Colonic mucosa (tissue), 4 donors: ENCODE data around the gene TPM3. TPM values are rescaled to one million over a fixed set of nuclear protein-coding genes. Genes with fewer than 3 reads are reported as not detected.

ENCODE experiments used
- DNase-seq: peaks from one replicate; pipeline ENCODE4 v3.0.0-alpha.2; 2020
- H3K27ac ChIP-seq: fragments of 200-600 bp; one replicate; pipeline ENCODE4 v1.8.0; 2021
- H3K27me3 ChIP-seq: fragments of 200-600 bp; one replicate; pipeline ENCODE4 v1.8.0; 2021
- H3K36me3 ChIP-seq: fragments of 200-600 bp; one replicate; pipeline ENCODE4 v1.8.0; 2021
- H3K4me1 ChIP-seq: fragments of 200-600 bp; one replicate; pipeline ENCODE4 v1.8.0; 2021; ENCODE audit warnings: mild to moderate bottlenecking
- H3K4me3 ChIP-seq: fragments of 200-600 bp; one replicate; pipeline ENCODE4 v1.8.0; 2021
- H3K9ac ChIP-seq, 2 donors: one replicate each; pipeline ENCODE4 v1.7.0; 2013; ENCODE audit warnings: control low read depth in 2 of 2, low read depth in 2 of 2, low read length in 2 of 2
- H3K9me3 ChIP-seq: fragments of 200-600 bp; one replicate; pipeline ENCODE4 v1.8.0; 2021
- intact Hi-C: fragments of 100-400 bp; cut with DNase I; formaldehyde crosslinking; loops from one replicate; pipeline ENCODE4 v1.14.1; 2022
- total RNA-seq, 2 donors: library from RNA; stranded (reverse); fragmentation: NEBNext Ultra II Directional in 1 of 2; extraction: Animal tissue kit (Norgen Biotek cat#: 25700) in 1 of 2; gene quantifications; one replicate each; pipeline ENCODE4 v1.2.1, GENCODE V29; 2021
- TF ChIP-seq, protein P1 (sequence below): fragments of 200-600 bp; IDR thresholded peaks from one replicate; pipeline ENCODE4 v1.8.0; 2022; ENCODE audit warnings: antibody characterized with exemption, mild to moderate bottlenecking
- donor health status: healthy.
- donor health status: DM: no; HTN: no; CAD: no.
- donor health status: DM: no; HTN: no; CAD: no.

TPM3 gene
- total RNA-seq, 2 donors from 2014 or later = 502 to 757 TPM

DNA sequence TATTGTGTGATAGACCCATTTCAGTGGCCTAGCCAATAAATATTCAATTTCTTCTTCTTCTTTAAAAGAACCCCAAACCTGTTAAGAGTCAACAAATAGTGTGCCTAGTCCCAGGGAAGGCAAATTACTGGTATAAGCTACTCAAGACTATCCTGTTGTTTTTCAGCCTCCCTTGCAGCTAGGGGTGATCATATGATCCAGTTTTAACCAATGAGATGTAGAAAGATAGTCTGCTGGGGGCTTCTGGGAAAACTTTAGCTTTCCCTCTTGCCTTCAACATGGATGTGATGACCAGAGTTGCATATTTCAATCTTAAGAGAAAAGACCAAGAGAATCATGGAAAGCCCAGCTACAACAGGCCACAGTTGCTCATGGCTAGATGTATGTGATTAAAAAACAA, 32.3 kb downstream of the TPM3 start:
- no peak overlapping the region for H3K4me3 ChIP-seq
- no peak overlapping the region for H3K27ac ChIP-seq
- no peaks in the 10 kb centered on the region for H3K27me3 ChIP-seq
- no peak overlapping the region for H3K9ac ChIP-seq
- no peaks in the 10 kb centered on the region for H3K9me3 ChIP-seq
- intact Hi-C loops = no loop called here
- H3K36me3 ChIP-seq = no peaks in the 10 kb centered on the region
- no peaks in the 10 kb centered on the region for H3K4me1 ChIP-seq
- TF ChIP-seq, protein P1, sequence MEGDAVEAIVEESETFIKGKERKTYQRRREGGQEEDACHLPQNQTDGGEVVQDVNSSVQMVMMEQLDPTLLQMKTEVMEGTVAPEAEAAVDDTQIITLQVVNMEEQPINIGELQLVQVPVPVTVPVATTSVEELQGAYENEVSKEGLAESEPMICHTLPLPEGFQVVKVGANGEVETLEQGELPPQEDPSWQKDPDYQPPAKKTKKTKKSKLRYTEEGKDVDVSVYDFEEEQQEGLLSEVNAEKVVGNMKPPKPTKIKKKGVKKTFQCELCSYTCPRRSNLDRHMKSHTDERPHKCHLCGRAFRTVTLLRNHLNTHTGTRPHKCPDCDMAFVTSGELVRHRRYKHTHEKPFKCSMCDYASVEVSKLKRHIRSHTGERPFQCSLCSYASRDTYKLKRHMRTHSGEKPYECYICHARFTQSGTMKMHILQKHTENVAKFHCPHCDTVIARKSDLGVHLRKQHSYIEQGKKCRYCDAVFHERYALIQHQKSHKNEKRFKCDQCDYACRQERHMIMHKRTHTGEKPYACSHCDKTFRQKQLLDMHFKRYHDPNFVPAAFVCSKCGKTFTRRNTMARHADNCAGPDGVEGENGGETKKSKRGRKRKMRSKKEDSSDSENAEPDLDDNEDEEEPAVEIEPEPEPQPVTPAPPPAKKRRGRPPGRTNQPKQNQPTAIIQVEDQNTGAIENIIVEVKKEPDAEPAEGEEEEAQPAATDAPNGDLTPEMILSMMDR = no peak
- no peak for DNase-seq

DNA sequence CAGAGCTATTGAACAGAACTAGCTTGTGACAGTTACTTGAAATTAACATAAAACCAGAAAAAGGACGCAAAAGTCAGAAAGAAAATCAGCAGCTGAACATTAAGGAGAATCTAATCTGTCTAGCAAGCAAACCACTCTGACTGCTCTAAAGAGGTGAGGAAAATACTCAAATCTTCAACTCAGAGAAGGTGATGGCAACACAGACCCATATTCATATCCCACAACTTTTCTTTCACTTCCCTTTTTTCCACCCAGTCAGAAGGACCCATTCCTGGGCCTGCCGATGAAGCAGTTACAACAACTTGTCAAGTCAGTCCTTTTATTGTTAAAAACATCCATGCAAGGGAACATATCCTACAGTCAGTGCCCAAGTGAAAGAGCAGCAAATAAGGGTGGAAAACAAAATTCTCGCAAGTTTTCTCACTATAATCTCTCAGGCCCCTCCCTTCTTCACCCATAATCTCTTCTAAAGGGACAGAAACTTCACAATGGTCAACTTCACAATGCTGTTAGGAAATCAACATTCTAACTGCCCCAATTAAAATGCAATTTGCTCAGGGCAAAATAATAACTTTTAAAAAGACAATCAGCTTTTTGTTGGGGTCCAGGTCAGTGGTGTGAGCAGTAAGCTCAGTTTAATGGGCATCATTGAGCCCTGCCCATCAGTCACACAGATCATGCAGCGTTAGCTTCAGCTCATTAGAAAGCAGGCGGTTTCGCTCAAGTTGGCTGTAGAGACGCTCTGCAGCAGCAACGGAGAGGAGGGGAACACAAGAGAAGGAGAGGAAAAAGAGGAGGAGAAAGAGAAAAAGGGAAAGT, 33.4 kb downstream of the TPM3 start:
- TF ChIP-seq, protein P1 = no peak
- intact Hi-C loops = no loop called here
- Histone ChIP-seq H3K36me3 (no peaks in the 10 kb centered on the region), H3K4me3 (no peak overlapping the region), H3K27me3 (no peaks in the 10 kb centered on the region), H3K4me1 (no peaks in the 10 kb centered on the region), H3K27ac (no peak overlapping the region), H3K9me3 (no peaks in the 10 kb centered on the region), H3K9ac (peak overlapping the region in 1 of 2 donors; percentile 23)
- no peak for DNase-seq

DNA sequence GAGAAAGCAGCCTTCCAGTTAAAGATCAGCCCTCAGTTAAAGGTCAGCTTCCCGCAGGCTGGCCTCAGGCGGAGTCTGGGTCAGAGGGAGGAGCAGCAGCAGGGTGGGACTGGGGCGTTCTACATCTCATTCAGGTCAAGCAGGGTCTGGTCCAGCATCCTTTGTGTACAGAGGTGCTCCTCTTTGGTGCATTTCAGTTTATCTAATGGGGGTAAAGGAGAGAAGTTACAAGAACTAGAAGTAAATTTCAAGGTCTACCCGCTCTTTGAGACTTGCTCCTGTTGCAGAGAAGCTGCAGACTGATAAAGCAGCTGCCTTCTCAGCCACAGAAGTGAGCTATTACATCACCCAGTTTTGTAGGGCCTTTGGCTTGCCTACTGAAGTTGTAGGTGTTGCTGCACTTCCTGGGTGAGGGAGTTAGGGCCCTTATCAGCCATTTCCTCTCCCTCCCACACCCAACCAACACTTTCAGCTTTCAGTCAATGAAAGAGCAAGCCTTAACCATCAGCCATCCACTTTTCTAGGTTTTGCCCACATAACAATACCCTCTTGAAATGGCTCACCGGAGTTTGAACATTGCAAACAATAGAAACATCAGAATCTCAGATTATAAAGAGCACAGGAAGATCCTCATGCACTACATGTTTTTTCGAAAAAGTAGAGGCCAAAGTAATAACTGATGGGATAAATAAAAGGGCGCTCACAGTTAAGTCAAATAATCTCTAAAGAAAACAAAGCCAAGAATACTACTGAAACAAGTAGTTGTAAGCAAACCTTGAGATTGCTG, 34.2 kb downstream of the TPM3 start:
- no peaks in the 10 kb centered on the region for H3K27me3 ChIP-seq
- TF ChIP-seq, protein P1 = no peak
- peak overlapping the region in 1 of 2 donors; percentile 23 for H3K9ac ChIP-seq
- no peaks in the 10 kb centered on the region for H3K36me3 ChIP-seq
- DNase-seq = no peak
- H3K4me3 ChIP-seq = no peak overlapping the region
- no peaks in the 10 kb centered on the region for H3K9me3 ChIP-seq
- H3K4me1 ChIP-seq = no peaks in the 10 kb centered on the region
- intact Hi-C loops = no loop called here
- no peak overlapping the region for H3K27ac ChIP-seq

DNA sequence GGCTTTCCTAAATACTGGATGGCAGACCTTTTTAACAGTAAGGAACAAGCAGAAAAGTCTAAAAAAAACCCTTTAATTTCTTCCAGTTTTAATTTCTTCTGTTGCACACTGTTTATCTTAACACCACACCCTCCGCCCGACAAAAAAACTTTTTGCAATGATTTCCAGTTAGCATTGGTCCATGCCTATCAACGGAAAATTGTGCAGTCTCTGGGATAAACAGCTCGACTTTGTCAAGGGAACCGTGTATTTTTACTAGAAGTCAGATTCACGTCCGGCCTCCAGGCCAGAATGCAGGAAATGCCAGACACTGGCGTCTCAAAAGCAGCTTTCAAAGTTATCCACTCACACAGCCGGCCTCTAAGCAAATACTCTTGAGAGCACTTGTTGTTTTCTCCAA, 36.6 kb downstream of the TPM3 start:
- Histone ChIP-seq H3K4me1 (no peaks in the 10 kb centered on the region), H3K27ac (peak overlapping the region; percentile 42), H3K4me3 (no peak overlapping the region), H3K36me3 (no peaks in the 10 kb centered on the region), H3K9me3 (no peaks in the 10 kb centered on the region), H3K27me3 (no peaks in the 10 kb centered on the region), H3K9ac (no peak overlapping the region)
- intact Hi-C loops = no loop called here
- TF ChIP-seq, protein P1 = no peak
- DNase-seq = no peak

DNA sequence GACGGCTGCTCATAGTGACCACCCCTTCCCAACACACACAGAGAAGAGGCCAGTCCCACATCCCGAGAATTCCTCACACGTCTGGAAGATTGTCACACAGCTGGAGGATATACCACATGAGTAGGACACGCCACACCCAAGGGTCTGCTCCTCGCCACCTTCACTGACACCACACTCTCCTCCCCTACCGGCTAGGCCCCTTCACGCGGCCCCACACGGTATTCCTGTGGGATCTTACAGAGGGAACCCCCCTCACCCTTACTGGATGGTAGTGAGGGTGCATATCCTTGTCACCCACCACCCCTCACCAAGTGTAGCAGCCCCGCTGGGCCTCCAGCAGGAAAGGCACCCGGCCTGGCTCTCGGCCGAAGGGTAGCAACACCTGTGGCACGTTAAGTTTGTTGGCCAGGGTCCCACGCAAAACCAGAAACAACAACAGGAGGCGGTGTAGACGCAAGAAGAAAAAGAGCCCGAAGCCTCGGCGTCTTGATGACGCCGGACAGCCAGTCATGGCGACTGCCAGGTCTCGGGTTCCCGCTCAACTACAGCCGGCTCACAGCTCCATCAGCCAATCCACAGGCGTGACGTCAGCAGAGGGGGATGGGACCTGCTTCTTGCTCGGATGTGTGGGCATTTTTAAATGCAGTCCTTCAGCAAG, 37.2 kb downstream of the TPM3 start, which contains the start of gene NUP210L:
Gene NUP210L (minus strand): TSS at position 540 of the 658 bp plus-strand sequence.
- Histone ChIP-seq H3K4me3 (no peak within 1 kb of the TSS), H3K4me1 (no peaks in the 10 kb centered on the region), H3K9ac (peak within 1 kb of the TSS in 1 of 2 donors; percentile 28), H3K27me3 (no peaks in the 10 kb centered on the region), H3K36me3 (no peaks in the 10 kb centered on the region), H3K9me3 (no peaks in the 10 kb centered on the region), H3K27ac (peak within 1 kb of the TSS; percentile 42)
- peak; percentile 49 for DNase-seq
- TF ChIP-seq, protein P1 = no peak
- intact Hi-C loops = no loop called here
